SH-SY5Y (cell line): ENCODE data around the gene MANBA.

Experiments used
- GATA2 ChIP-seq: IDR thresholded peaks from 2 replicates; pipeline ENCODE4 v1.6.1; 2011; ENCODE audit warnings: mild to moderate bottlenecking, low read depth, low read length
- GATA3 ChIP-seq: IDR thresholded peaks from 2 replicates; pipeline ENCODE4 v1.6.1; 2011; ENCODE audit warnings: low read depth, mild to moderate bottlenecking, low read length, moderate library complexity

MANBA gene

GRCh38 chr4:102589743-102590142 lies 171.0 kb downstream of the MANBA start:
- TF ChIP-seq GATA3: no peak
- TF ChIP-seq GATA2: no peak

- TF ChIP-seq GATA3: no peak
- TF ChIP-seq GATA2: no peak
Observed at GRCh38 chr4:102586644-102587021, 174.1 kb downstream of the MANBA start.

GRCh38 chr4:102586002-102586643 lies 174.6 kb downstream of the MANBA start:
- no peak for TF ChIP-seq GATA3
- TF ChIP-seq GATA2: no peak

DNA sequence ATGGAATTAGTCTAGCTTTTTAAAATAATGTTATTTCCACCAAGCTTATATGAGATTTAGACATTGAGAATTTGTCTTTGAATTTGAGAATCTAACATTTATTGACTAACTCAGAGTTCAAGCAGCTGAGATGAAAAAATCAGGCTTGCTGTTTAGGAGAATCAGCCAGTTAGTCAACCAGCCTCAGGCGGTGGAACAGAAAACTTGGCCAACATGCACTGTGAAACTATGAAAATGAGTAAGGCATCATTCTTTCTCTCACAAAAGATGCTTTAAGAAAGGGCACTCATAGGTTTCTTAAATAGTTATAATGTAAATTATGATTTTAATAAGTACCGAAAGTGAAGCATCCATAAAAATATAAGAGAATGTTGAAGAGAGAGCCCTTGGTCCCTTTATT lies 175.4 kb downstream of the MANBA start:
- TF ChIP-seq GATA3: no peak
- no peak for TF ChIP-seq GATA2

DNA sequence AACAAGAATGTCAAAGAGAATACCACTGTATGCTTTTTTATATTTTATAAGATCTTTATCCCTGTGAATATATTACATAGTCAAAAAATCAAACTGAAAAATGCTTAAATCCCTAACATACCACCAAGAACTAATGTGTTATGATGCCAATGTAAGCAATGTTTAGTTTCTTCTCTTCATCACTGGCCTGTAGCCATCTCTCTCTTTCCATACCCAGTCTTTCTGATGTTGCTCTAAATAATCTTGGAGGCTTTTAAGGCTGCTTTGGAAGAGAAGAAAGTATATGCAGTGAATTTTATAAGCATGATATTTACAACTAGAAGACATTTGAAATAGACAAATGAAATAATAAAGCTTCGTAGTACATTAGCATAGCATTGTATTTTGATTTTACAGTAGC lies 176.7 kb downstream of the MANBA start:
- no peak for TF ChIP-seq GATA2
